WTC11 (cell line): ENCODE data around the gene BRSK1. TPM values are rescaled to one million over a fixed set of nuclear protein-coding genes. Genes with fewer than 3 reads are reported as not detected.

ENCODE experiments used
- ARID4B ChIP-seq: sonication (generic); formaldehyde crosslinking; IDR thresholded peaks from 2 replicates; pipeline ENCODE4 v1.8.0; 2023; ENCODE audit warnings: missing genetic modification reagents, mild to moderate bottlenecking, borderline replicate concordance
- ATF1 ChIP-seq: sonication (generic); formaldehyde crosslinking; IDR thresholded peaks from 2 replicates; pipeline ENCODE4 v1.8.1; 2023; ENCODE audit warnings: mild to moderate bottlenecking, moderate library complexity, missing genetic modification reagents
- CREB1 ChIP-seq: sonication (generic); formaldehyde crosslinking; IDR thresholded peaks from 2 replicates; pipeline ENCODE4 v1.8.0; 2023; ENCODE audit warnings: mild to moderate bottlenecking, missing genetic modification reagents
- E2F4 ChIP-seq: sonication (generic); formaldehyde crosslinking; IDR thresholded peaks from 2 replicates; pipeline ENCODE4 v1.8.1; 2022; ENCODE audit warnings: low read depth, mild to moderate bottlenecking, moderate library complexity, missing genetic modification reagents, borderline replicate concordance
- FOXP1 ChIP-seq: sonication (generic); formaldehyde crosslinking; IDR thresholded peaks from 2 replicates; pipeline ENCODE4 v1.8.0; 2022; ENCODE audit warnings: missing genetic modification reagents, mild to moderate bottlenecking, moderate library complexity, borderline replicate concordance
- GRHL2 ChIP-seq: fragments of 250-450 bp; sonication (Bioruptor Pico); IDR thresholded peaks from 2 replicates; pipeline ENCODE4 v1.8.0; 2022; ENCODE audit warnings: mild to moderate bottlenecking, moderate library complexity; ENCODE audit not compliant: insufficient replicate concordance, severe bottlenecking
- IRF2 ChIP-seq: sonication (generic); formaldehyde crosslinking; IDR thresholded peaks from 2 replicates; pipeline ENCODE4 v1.8.0; 2022; ENCODE audit warnings: low read depth, missing genetic modification reagents, borderline replicate concordance
- MYBL2 ChIP-seq: sonication (generic); formaldehyde crosslinking; IDR thresholded peaks from 2 replicates; pipeline ENCODE4 v1.8.1; 2023; ENCODE audit warnings: mild to moderate bottlenecking, moderate library complexity, missing genetic modification reagents
- NFATC4 ChIP-seq: fragments of 250-450 bp; sonication (Bioruptor Pico); IDR thresholded peaks from 2 replicates; pipeline ENCODE4 v1.9.0; 2021; ENCODE audit warnings: mild to moderate bottlenecking
- RELA ChIP-seq: sonication (generic); formaldehyde crosslinking; IDR thresholded peaks from 2 replicates; pipeline ENCODE4 v1.8.1; 2022; ENCODE audit warnings: missing genetic modification reagents, mild to moderate bottlenecking, borderline replicate concordance
- SMAD3 ChIP-seq: sonication (generic); formaldehyde crosslinking; IDR thresholded peaks from 2 replicates; pipeline ENCODE4 v1.8.0; 2022; ENCODE audit warnings: missing genetic modification reagents, mild to moderate bottlenecking, borderline replicate concordance
- SMAD4 ChIP-seq: sonication (generic); formaldehyde crosslinking; IDR thresholded peaks from 2 replicates; pipeline ENCODE4 v1.8.0; 2022; ENCODE audit warnings: mild to moderate bottlenecking, missing genetic modification reagents
- SP1 ChIP-seq: sonication (generic); formaldehyde crosslinking; conservative IDR thresholded peaks from 2 replicates; pipeline ENCODE4 v1.8.1; 2022; ENCODE audit warnings: missing genetic modification reagents
- TEAD1 ChIP-seq: sonication (generic); formaldehyde crosslinking; IDR thresholded peaks from 2 replicates; pipeline ENCODE4 v1.8.0; 2022; ENCODE audit warnings: mild to moderate bottlenecking, missing genetic modification reagents
- ZNF138 ChIP-seq: sonication (generic); formaldehyde crosslinking; conservative IDR thresholded peaks from 2 replicates; pipeline ENCODE4 v1.8.1; 2022; ENCODE audit warnings: mild to moderate bottlenecking, moderate library complexity, missing genetic modification reagents
- ZNF232 ChIP-seq: sonication (generic); formaldehyde crosslinking; IDR thresholded peaks from 2 replicates; pipeline ENCODE4 v1.8.0; 2022; ENCODE audit warnings: mild to moderate bottlenecking, missing genetic modification reagents
- ZNF263 ChIP-seq: sonication (generic); formaldehyde crosslinking; IDR thresholded peaks from 2 replicates; pipeline ENCODE4 v1.8.1; 2022; ENCODE audit warnings: low read depth, mild to moderate bottlenecking, moderate library complexity, missing genetic modification reagents
- ZNF317 ChIP-seq: sonication (generic); formaldehyde crosslinking; IDR thresholded peaks from 2 replicates; pipeline ENCODE4 v1.8.1; 2023; ENCODE audit warnings: low read depth, mild to moderate bottlenecking, moderate library complexity, missing genetic modification reagents, borderline replicate concordance
- ZNF425 ChIP-seq: fragments of 250-450 bp; sonication (Bioruptor Pico); conservative IDR thresholded peaks from 2 replicates; pipeline ENCODE4 v1.9.0; 2021; ENCODE audit warnings: mild to moderate bottlenecking
- total RNA-seq: library from RNA; stranded (reverse); gene quantifications from 3 replicates; pipeline ENCODE4 v1.2.3, GENCODE V29; 2021
- TF ChIP-seq, protein P1 (sequence below): sonication (generic); formaldehyde crosslinking; IDR thresholded peaks from 2 replicates; pipeline ENCODE4 v1.8.0; 2022; ENCODE audit warnings: mild to moderate bottlenecking, missing genetic modification reagents
- TF ChIP-seq, protein P2 (sequence below): sonication (generic); formaldehyde crosslinking; IDR thresholded peaks from 2 replicates; pipeline ENCODE4 v1.8.1; 2023; ENCODE audit warnings: mild to moderate bottlenecking, missing genetic modification reagents
- TF ChIP-seq, protein P3 (sequence below): sonication (generic); formaldehyde crosslinking; IDR thresholded peaks from 2 replicates; pipeline ENCODE4 v1.8.1; 2022; ENCODE audit warnings: mild to moderate bottlenecking, missing genetic modification reagents, moderate library complexity, borderline replicate concordance
- TF ChIP-seq, protein P4 (sequence below): sonication (generic); formaldehyde crosslinking; conservative IDR thresholded peaks from 2 replicates; pipeline ENCODE4 v1.8.1; 2022; ENCODE audit warnings: mild to moderate bottlenecking, missing genetic modification reagents
- TF ChIP-seq, protein P5 (sequence below): sonication (generic); formaldehyde crosslinking; IDR thresholded peaks from 2 replicates; pipeline ENCODE4 v1.8.0; 2023; ENCODE audit warnings: mild to moderate bottlenecking, missing genetic modification reagents

The BRSK1 gene
- total RNA-seq, 1 experiment from 2014 or later = 52.4 TPM

GRCh38 chr19:55258828-55259539 lies 24.8 kb upstream of the BRSK1 start, which contains the start of gene PPP6R1 (continued):
- peak; percentile 87 for TF ChIP-seq SP1
- TF ChIP-seq, protein P1, sequence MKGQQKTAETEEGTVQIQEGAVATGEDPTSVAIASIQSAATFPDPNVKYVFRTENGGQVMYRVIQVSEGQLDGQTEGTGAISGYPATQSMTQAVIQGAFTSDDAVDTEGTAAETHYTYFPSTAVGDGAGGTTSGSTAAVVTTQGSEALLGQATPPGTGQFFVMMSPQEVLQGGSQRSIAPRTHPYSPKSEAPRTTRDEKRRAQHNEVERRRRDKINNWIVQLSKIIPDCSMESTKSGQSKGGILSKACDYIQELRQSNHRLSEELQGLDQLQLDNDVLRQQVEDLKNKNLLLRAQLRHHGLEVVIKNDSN = no peak; the same call in 1 of the 2 replicates
- no peak for TF ChIP-seq FOXP1 (CRISPR knock-in tag)
- no peak for TF ChIP-seq ZNF425 (CRISPR knock-in tag)
- TF ChIP-seq SMAD3 = no peak
- TF ChIP-seq, protein P2, sequence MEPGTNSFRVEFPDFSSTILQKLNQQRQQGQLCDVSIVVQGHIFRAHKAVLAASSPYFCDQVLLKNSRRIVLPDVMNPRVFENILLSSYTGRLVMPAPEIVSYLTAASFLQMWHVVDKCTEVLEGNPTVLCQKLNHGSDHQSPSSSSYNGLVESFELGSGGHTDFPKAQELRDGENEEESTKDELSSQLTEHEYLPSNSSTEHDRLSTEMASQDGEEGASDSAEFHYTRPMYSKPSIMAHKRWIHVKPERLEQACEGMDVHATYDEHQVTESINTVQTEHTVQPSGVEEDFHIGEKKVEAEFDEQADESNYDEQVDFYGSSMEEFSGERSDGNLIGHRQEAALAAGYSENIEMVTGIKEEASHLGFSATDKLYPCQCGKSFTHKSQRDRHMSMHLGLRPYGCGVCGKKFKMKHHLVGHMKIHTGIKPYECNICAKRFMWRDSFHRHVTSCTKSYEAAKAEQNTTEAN (CRISPR knock-in tag) = peak; percentile 38; the same call in 1 of the 2 replicates
- no peak; the same call in 1 of the 2 replicates for TF ChIP-seq MYBL2 (CRISPR knock-in tag)
- TF ChIP-seq, protein P3, sequence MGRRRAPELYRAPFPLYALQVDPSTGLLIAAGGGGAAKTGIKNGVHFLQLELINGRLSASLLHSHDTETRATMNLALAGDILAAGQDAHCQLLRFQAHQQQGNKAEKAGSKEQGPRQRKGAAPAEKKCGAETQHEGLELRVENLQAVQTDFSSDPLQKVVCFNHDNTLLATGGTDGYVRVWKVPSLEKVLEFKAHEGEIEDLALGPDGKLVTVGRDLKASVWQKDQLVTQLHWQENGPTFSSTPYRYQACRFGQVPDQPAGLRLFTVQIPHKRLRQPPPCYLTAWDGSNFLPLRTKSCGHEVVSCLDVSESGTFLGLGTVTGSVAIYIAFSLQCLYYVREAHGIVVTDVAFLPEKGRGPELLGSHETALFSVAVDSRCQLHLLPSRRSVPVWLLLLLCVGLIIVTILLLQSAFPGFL = no peak
- no peak for TF ChIP-seq ZNF317 (CRISPR knock-in tag)
- no peak for TF ChIP-seq ZNF138
- peak; percentile 65; the same call in 1 of the 2 replicates for TF ChIP-seq TEAD1 (CRISPR knock-in tag)
- TF ChIP-seq ZNF263 (CRISPR knock-in tag) = no peak
- TF ChIP-seq SMAD4 (CRISPR knock-in tag) = no peak
- no peak for TF ChIP-seq GRHL2 (CRISPR knock-in tag)
- no peak for TF ChIP-seq IRF2 (CRISPR knock-in tag)
- no peak for TF ChIP-seq NFATC4 (CRISPR knock-in tag)
- TF ChIP-seq ZNF232 (CRISPR knock-in tag) = no peak
- no peak for TF ChIP-seq E2F4 (CRISPR knock-in tag)
- TF ChIP-seq, protein P4, sequence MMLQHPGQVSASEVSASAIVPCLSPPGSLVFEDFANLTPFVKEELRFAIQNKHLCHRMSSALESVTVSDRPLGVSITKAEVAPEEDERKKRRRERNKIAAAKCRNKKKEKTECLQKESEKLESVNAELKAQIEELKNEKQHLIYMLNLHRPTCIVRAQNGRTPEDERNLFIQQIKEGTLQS (CRISPR knock-in tag) = no peak
- no peak for TF ChIP-seq RELA (CRISPR knock-in tag)
- no peak for TF ChIP-seq ATF1 (CRISPR knock-in tag)
- TF ChIP-seq ARID4B (CRISPR knock-in tag) = 0 out of 2 replicates have a peak, but pooled peaks have one; percentile 70
- no peak for TF ChIP-seq CREB1 (CRISPR knock-in tag)
- TF ChIP-seq, protein P5, sequence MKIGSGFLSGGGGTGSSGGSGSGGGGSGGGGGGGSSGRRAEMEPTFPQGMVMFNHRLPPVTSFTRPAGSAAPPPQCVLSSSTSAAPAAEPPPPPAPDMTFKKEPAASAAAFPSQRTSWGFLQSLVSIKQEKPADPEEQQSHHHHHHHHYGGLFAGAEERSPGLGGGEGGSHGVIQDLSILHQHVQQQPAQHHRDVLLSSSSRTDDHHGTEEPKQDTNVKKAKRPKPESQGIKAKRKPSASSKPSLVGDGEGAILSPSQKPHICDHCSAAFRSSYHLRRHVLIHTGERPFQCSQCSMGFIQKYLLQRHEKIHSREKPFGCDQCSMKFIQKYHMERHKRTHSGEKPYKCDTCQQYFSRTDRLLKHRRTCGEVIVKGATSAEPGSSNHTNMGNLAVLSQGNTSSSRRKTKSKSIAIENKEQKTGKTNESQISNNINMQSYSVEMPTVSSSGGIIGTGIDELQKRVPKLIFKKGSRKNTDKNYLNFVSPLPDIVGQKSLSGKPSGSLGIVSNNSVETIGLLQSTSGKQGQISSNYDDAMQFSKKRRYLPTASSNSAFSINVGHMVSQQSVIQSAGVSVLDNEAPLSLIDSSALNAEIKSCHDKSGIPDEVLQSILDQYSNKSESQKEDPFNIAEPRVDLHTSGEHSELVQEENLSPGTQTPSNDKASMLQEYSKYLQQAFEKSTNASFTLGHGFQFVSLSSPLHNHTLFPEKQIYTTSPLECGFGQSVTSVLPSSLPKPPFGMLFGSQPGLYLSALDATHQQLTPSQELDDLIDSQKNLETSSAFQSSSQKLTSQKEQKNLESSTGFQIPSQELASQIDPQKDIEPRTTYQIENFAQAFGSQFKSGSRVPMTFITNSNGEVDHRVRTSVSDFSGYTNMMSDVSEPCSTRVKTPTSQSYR (CRISPR knock-in tag) = no peak
